Activated CD8-positive, alpha-beta T cell treated with anti-CD3 and anti-CD28 coated beads for 36 hours (primary cell): ENCODE data around the gene CTCF. TPM values are rescaled to one million over a fixed set of nuclear protein-coding genes. Genes with fewer than 3 reads are reported as not detected.

Experiments used
- ATAC-seq: fragments of 200-7000 bp; cut with Tn5 transposase; one replicate; pipeline ENCODE4 v1.10.0; 2021; ENCODE audit warnings: mild to moderate bottlenecking, moderate library complexity
- CTCF ChIA-PET: fragments of 350-600 bp; sonication (Branson Sonifier 250); formaldehyde crosslinking; loops from one replicate; lab custom pipeline; 2021; ENCODE audit warnings: antibody characterized with exemption; lab: Charles Lee
- POLR2A ChIA-PET: fragments of 350-600 bp; sonication (Branson Sonifier 250); formaldehyde crosslinking; loops from one replicate; lab custom pipeline; 2021; ENCODE audit warnings: antibody characterized with exemption; lab: Charles Lee
- DNase-seq: peaks from one replicate; pipeline ENCODE4 v3.0.0-alpha.2; 2020
- H3K27ac Mint-ChIP-seq: one replicate; pipeline ENCODE4 v1.8.0; 2021; ENCODE audit warnings: mild to moderate bottlenecking, mixed read lengths
- H3K27me3 Mint-ChIP-seq: one replicate; pipeline ENCODE4 v1.8.0; 2021; ENCODE audit warnings: mixed read lengths
- H3K36me3 Mint-ChIP-seq: one replicate; pipeline ENCODE4 v1.8.0; 2021; ENCODE audit warnings: low read depth, mixed read lengths
- H3K4me1 Mint-ChIP-seq: one replicate; pipeline ENCODE4 v1.8.0; 2021; ENCODE audit warnings: low read depth, mixed read lengths
- H3K4me3 Mint-ChIP-seq: one replicate; pipeline ENCODE4 v1.8.0; 2021; ENCODE audit warnings: mild to moderate bottlenecking, moderate library complexity, mixed read lengths
- H3K9me3 Mint-ChIP-seq: one replicate; pipeline ENCODE4 v1.8.0; 2021; ENCODE audit warnings: mixed read lengths
- intact Hi-C: fragments of 100-400 bp; cut with micrococcal nuclease; formaldehyde crosslinking; loops from one replicate; pipeline ENCODE4 v1.10.0; 2022
- total RNA-seq, 2 experiments: library from RNA; stranded (reverse); gene quantifications; one replicate each; pipeline ENCODE4 v1.2.3, GENCODE V29; 2021
- TF ChIP-seq, protein P1 (sequence below): fragments of 200-600 bp; IDR thresholded peaks from one replicate; pipeline ENCODE4 v1.8.0; 2022; ENCODE audit warnings: antibody characterized with exemption, mild to moderate bottlenecking

The CTCF gene
- total RNA-seq, 2 experiments from 2014 or later, result 47.4 to 50.6 TPM

DNA sequence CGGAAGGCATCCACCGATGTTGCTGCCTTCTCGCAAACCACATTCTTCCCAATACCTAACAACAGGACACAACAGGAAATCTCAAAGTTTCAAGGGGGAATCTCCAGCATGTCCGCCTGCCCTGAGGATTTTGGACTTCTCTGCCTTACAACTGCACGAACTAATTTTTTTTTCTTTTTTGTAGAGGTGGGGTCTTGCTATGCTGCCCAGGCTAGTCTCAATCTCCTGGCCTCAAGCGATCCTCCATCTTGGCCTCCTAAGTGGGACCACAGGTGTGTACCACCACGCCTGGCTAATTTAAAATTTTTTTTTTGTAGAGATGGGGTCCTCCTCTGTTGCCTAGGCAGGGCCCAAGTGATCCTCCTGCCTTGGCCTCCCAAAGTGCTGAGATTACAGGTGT is 113.7 kb downstream of the CTCF start:
- Mint-ChIP-seq H3K27ac (no peak overlapping the region), H3K27me3 (no peaks in the 10 kb centered on the region), H3K36me3 (no peaks in the 10 kb centered on the region), H3K4me1 (no peaks in the 10 kb centered on the region), H3K9me3 (no peaks in the 10 kb centered on the region), H3K4me3 (no peak overlapping the region)
- ChIA-PET POLR2A (no interaction called here), CTCF (no interaction called here)
- TF ChIP-seq, protein P1, sequence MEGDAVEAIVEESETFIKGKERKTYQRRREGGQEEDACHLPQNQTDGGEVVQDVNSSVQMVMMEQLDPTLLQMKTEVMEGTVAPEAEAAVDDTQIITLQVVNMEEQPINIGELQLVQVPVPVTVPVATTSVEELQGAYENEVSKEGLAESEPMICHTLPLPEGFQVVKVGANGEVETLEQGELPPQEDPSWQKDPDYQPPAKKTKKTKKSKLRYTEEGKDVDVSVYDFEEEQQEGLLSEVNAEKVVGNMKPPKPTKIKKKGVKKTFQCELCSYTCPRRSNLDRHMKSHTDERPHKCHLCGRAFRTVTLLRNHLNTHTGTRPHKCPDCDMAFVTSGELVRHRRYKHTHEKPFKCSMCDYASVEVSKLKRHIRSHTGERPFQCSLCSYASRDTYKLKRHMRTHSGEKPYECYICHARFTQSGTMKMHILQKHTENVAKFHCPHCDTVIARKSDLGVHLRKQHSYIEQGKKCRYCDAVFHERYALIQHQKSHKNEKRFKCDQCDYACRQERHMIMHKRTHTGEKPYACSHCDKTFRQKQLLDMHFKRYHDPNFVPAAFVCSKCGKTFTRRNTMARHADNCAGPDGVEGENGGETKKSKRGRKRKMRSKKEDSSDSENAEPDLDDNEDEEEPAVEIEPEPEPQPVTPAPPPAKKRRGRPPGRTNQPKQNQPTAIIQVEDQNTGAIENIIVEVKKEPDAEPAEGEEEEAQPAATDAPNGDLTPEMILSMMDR, result no peak
- no peak for ATAC-seq
- intact Hi-C loops, result no loop called here
- DNase-seq, result no peak

DNA sequence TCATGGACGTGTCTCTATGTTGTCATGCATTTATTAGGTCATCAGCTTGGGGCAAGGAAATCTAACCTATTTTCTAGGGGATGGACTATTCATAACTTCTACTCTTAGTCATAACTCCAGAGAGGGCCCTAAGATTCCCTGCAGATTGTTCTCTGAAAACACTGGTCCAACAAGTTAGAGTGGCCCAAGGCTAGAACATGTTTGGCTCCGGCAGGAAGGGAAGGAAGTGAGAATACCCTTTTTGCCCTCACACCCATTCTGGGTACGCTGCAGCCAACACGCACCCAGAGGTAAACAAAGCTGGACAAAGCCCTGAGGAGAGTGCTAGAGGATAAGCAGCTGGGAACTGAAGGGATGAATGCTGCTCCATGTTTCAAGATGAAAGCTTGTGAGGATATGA is 114.2 kb downstream of the CTCF start:
- POLR2A ChIA-PET, result interaction anchor here (0.6 kb wide), 1 partner anchor 124 kb away, joined by 3 read pairs; no protein-coding TSS in a partner anchor
- CTCF ChIA-PET, result interaction anchor here (1.0 kb wide), 1 partner anchor 14 kb away, joined by 3 read pairs; no protein-coding TSS in a partner anchor
- no peak for ATAC-seq
- Mint-ChIP-seq H3K4me1 (no peaks in the 10 kb centered on the region), H3K27ac (no peak overlapping the region), H3K27me3 (no peaks in the 10 kb centered on the region), H3K9me3 (no peaks in the 10 kb centered on the region), H3K36me3 (no peaks in the 10 kb centered on the region), H3K4me3 (no peak overlapping the region)
- no peak for DNase-seq
- intact Hi-C loops, result no loop called here
- TF ChIP-seq, protein P1, result no peak

DNA sequence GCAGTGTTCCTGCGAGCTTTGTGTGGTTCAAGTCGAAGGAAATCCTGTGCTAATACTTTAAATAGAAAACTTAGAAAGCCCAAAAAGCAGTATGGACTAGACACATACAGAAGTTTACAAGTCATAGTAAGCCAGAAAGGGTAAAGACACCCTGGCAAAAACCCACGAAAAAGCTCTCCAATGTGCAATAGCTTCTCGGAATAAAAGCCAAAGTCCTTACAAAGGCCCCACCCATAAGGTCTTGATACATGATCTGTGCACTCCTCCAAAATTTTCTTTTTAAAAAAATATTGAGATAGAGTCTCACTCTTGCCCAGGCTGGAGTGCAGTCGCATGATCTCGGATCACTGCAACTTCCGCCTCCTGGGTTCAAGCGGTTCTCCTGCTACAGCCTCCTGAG is 114.6 kb downstream of the CTCF start:
- ChIA-PET POLR2A (interaction anchor here (0.6 kb wide), 1 partner anchor 124 kb away, joined by 3 read pairs; no protein-coding TSS in a partner anchor), CTCF (interaction anchor here (1.0 kb wide), 1 partner anchor 14 kb away, joined by 3 read pairs; no protein-coding TSS in a partner anchor)
- Mint-ChIP-seq H3K36me3 (no peaks in the 10 kb centered on the region), H3K9me3 (no peaks in the 10 kb centered on the region), H3K27me3 (no peaks in the 10 kb centered on the region), H3K4me1 (no peaks in the 10 kb centered on the region), H3K27ac (no peak overlapping the region), H3K4me3 (no peak overlapping the region)
- ATAC-seq (no peak), DNase-seq (no peak)
- TF ChIP-seq, protein P1, result no peak
- intact Hi-C loops, result no loop called here

DNA sequence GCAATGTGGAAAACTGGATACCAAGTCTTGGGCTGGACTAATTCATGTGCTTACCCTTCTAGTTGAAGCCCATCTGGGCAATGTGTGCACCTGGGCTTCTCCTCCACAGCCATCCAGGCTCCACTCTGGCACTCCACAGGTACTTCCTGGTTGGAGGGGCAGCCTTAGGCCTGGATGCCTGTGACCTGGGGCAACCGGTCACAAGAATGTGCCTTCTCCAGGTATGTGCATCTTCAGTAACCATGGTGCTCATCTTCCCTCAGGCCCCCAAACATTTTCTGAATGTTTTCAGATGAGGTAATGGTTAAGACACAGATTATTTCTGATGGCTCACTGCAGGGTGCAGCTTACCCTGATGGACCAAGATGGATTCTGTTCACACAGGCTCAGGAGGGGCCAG is 115.4 kb downstream of the CTCF start:
- H3K27ac Mint-ChIP-seq, result no peak overlapping the region
- no peaks in the 10 kb centered on the region for H3K36me3 Mint-ChIP-seq
- H3K9me3 Mint-ChIP-seq, result no peaks in the 10 kb centered on the region
- H3K4me1 Mint-ChIP-seq, result no peaks in the 10 kb centered on the region
- TF ChIP-seq, protein P1, result no peak
- no peak for DNase-seq
- POLR2A ChIA-PET, result no interaction called here
- CTCF ChIA-PET, result no interaction called here
- H3K4me3 Mint-ChIP-seq, result no peak overlapping the region
- no peaks in the 10 kb centered on the region for H3K27me3 Mint-ChIP-seq
- intact Hi-C loops, result no loop called here
- ATAC-seq, result no peak

DNA sequence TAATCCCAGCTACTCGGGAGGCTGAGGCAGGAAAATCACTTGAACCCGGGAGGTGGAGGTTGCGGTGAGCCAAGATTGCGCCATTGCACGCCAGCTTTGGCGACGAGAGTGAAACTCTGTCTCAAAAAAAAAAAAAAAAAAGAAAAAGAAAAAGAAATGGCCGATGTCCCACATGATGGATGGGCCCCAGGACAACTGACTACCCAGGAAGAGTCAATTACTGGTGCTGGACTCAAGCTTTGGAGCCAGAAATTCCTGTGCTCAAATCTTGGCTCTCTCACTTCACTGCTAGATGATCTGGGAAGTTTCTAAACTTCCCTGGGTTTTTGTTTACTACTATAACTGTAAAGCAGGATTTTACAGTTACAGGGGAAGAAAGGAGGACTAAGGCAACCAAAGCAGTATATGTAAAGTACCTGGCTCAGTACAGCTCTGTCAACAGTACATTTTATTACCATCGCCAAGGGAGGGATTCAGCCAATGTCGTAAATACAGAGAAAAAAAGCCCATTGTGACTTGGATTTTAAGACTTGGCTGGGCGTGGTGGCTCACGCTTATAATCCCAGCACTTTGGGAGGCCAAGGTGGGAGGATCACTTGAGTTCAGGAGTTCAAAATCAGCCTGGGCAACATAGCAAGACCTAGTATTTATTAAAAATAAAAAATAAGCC is 116.2 kb downstream of the CTCF start:
- POLR2A ChIA-PET, result no interaction called here
- H3K27me3 Mint-ChIP-seq, result no peaks in the 10 kb centered on the region
- no peak overlapping the region for H3K27ac Mint-ChIP-seq
- peaks cover 2% of the 10 kb centered on the region for H3K36me3 Mint-ChIP-seq
- H3K4me3 Mint-ChIP-seq, result no peak overlapping the region
- no peaks in the 10 kb centered on the region for H3K4me1 Mint-ChIP-seq
- CTCF ChIA-PET, result no interaction called here
- no peak for DNase-seq
- intact Hi-C loops, result no loop called here
- no peaks in the 10 kb centered on the region for H3K9me3 Mint-ChIP-seq
- ATAC-seq, result no peak
- TF ChIP-seq, protein P1, result no peak
